G401 (cell line): Measurements from ENCODE around the gene CEP131. TPM values are rescaled to one million over a fixed set of nuclear protein-coding genes. Genes with fewer than 3 reads are reported as not detected.

ENCODE experiments used
- DNase-seq: peaks from one replicate; pipeline ENCODE4 v3.0.0-alpha.2; 2015; ENCODE audit warnings: low spot score
- in situ Hi-C: cut with HindIII; loops from 2 replicates; pipeline ENCODE4 v1.10.0; 2016; ENCODE audit warnings: low sequenced_read_pairs, mixed read lengths
- total RNA-seq: library from RNA; depleted of rRNA; stranded (reverse); fragments of >200 nt; shearing (Covaris generic); gene quantifications from 2 replicates; pipeline ENCODE4 v1.2.3, GENCODE V29; 2014

The CEP131 gene
- total RNA-seq, 1 experiment from 2014 or later: 42.0 TPM

GRCh38 chr17:81193470-81194224, 29.1 kb downstream of the CEP131 start:
- in situ Hi-C loops: no loop called here
- DNase-seq: no peak

- in situ Hi-C loops: no loop called here
- DNase-seq: no peak
Observed at GRCh38 chr17:81193051-81193410, 29.7 kb downstream of the CEP131 start.

- DNase-seq: no peak
- in situ Hi-C loops: no loop called here
Observed at GRCh38 chr17:81192386-81193050, 30.2 kb downstream of the CEP131 start.

- DNase-seq: no peak
- in situ Hi-C loops: no loop called here
Observed at GRCh38 chr17:81191646-81192045, 31.1 kb downstream of the CEP131 start.

GRCh38 chr17:81191116-81191515, 31.6 kb downstream of the CEP131 start:
- in situ Hi-C loops: no loop called here
- no peak for DNase-seq

- in situ Hi-C loops: no loop called here
- DNase-seq: no peak
Observed at GRCh38 chr17:81190591-81190990, 32.2 kb downstream of the CEP131 start.

- DNase-seq: no peak
- in situ Hi-C loops: loop anchor here (5.0 kb wide), 1 partner anchor 48 kb away; no protein-coding TSS in a partner anchor
Observed at GRCh38 chr17:81189670-81190530, 32.9 kb downstream of the CEP131 start.

- no peak for DNase-seq
- in situ Hi-C loops: loop anchor here (5.0 kb wide), 1 partner anchor 47 kb away; no protein-coding TSS in a partner anchor
Observed at GRCh38 chr17:81189016-81189415, 33.7 kb downstream of the CEP131 start.

GRCh38 chr17:81188491-81188840, 34.3 kb downstream of the CEP131 start:
- no peak for DNase-seq

GRCh38 chr17:81187586-81188490, 34.9 kb downstream of the CEP131 start:
- in situ Hi-C loops: loop anchor here (5.0 kb wide), 1 partner anchor 46 kb away; no protein-coding TSS in a partner anchor
- DNase-seq: no peak

More at GRCh38 chr17:81188491-81188840, 34.3 kb downstream of the CEP131 start:
- in situ Hi-C loops: loop anchor here (5.0 kb wide), 1 partner anchor 46 kb away; no protein-coding TSS in a partner anchor

- in situ Hi-C loops: loop anchor here (5.0 kb wide), 1 partner anchor 45 kb away; no protein-coding TSS in a partner anchor
- no peak for DNase-seq
Observed at GRCh38 chr17:81187120-81187519, 35.6 kb downstream of the CEP131 start.

GRCh38 chr17:81186203-81186602, 36.6 kb downstream of the CEP131 start:
- in situ Hi-C loops: loop anchor here (5.0 kb wide), 1 partner anchor 44 kb away; no protein-coding TSS in a partner anchor
- no peak for DNase-seq

GRCh38 chr17:81184555-81184954, 38.2 kb downstream of the CEP131 start:
- in situ Hi-C loops: no loop called here
- DNase-seq: no peak

- in situ Hi-C loops: no loop called here
Observed at GRCh38 chr17:81183807-81184206, 39.0 kb downstream of the CEP131 start.

GRCh38 chr17:81183316-81183715, 39.4 kb downstream of the CEP131 start:
- in situ Hi-C loops: no loop called here
- no peak for DNase-seq

More at GRCh38 chr17:81183807-81184206, 39.0 kb downstream of the CEP131 start:
- DNase-seq: no peak

- in situ Hi-C loops: no loop called here
- DNase-seq: no peak
Observed at GRCh38 chr17:81182596-81182995, 40.2 kb downstream of the CEP131 start.

GRCh38 chr17:81181811-81182185, 41.0 kb downstream of the CEP131 start:
- in situ Hi-C loops: no loop called here
- DNase-seq: no peak
